H9 (cell line): ENCODE results near the gene NTPCR. TPM values are rescaled to one million over a fixed set of nuclear protein-coding genes. Genes with fewer than 3 reads are reported as not detected.

Source experiments
- DNase-seq: peaks from one replicate; pipeline ENCODE4 v3.0.0-alpha.2; 2017
- H2AFZ ChIP-seq: one replicate; pipeline ENCODE4 v1.6.1; 2013; ENCODE audit warnings: mild to moderate bottlenecking, low read length, control low read depth, moderate library complexity
- H2AK5ac ChIP-seq: 2 replicates; pipeline ENCODE4 v1.6.1; 2013; ENCODE audit warnings: low read length, control low read depth, mixed read lengths; ENCODE audit not compliant: insufficient read length
- H2BK120ac ChIP-seq: one replicate; pipeline ENCODE4 v1.6.1; 2013; ENCODE audit warnings: low read depth, mild to moderate bottlenecking, low read length, control low read depth, inconsistent platforms; ENCODE audit not compliant: poor library complexity, severe bottlenecking
- H2BK12ac ChIP-seq: 2 replicates; pipeline ENCODE4 v1.6.1; 2013; ENCODE audit warnings: low read length, control low read depth, mixed read lengths, low read depth; ENCODE audit not compliant: insufficient read length
- H2BK15ac ChIP-seq: 2 replicates; pipeline ENCODE4 v1.6.1; 2013; ENCODE audit warnings: low read depth, low read length, control low read depth
- H2BK20ac ChIP-seq: one replicate; pipeline ENCODE4 v1.6.1; 2013; ENCODE audit warnings: low read depth, mild to moderate bottlenecking, low read length, control low read depth, inconsistent platforms; ENCODE audit not compliant: poor library complexity, severe bottlenecking
- H2BK5ac ChIP-seq: 2 replicates; pipeline ENCODE4 v1.6.1; 2013; ENCODE audit warnings: low read length, control low read depth, mixed read lengths; ENCODE audit not compliant: insufficient read length
- H3K14ac ChIP-seq: 2 replicates; pipeline ENCODE4 v1.6.1; 2013; ENCODE audit warnings: low read length, control low read depth; ENCODE audit not compliant: insufficient read depth
- H3K18ac ChIP-seq: 2 replicates; pipeline ENCODE4 v1.6.1; 2013; ENCODE audit warnings: low read depth, mild to moderate bottlenecking, mixed read lengths, low read length, control low read depth; ENCODE audit not compliant: insufficient read length
- H3K23ac ChIP-seq: 2 replicates; pipeline ENCODE4 v1.6.1; 2013; ENCODE audit warnings: low read length, control low read depth, mixed read lengths, low read depth; ENCODE audit not compliant: insufficient read length
- H3K23me2 ChIP-seq: 2 replicates; pipeline ENCODE4 v1.6.1; 2013; ENCODE audit warnings: low read depth, mild to moderate bottlenecking, mixed read lengths, low read length, control low read depth; ENCODE audit not compliant: insufficient read length, poor library complexity, severe bottlenecking
- H3K27ac ChIP-seq: 2 replicates; pipeline ENCODE4 v1.5.1; 2013; ENCODE audit warnings: low read length, control low read depth, mixed read lengths, low read depth; ENCODE audit not compliant: insufficient read length
- H3K27me3 ChIP-seq: 2 replicates; pipeline ENCODE4 v1.6.1; 2013; ENCODE audit warnings: low read length, control low read depth, inconsistent platforms; ENCODE audit not compliant: insufficient read depth
- H3K4ac ChIP-seq: 2 replicates; pipeline ENCODE4 v1.6.1; 2013; ENCODE audit warnings: low read depth, mild to moderate bottlenecking, control low read depth, inconsistent platforms, low read length, moderate library complexity
- H3K4me1 ChIP-seq: 2 replicates; pipeline ENCODE4 v1.6.1; 2013; ENCODE audit warnings: low read length, control low read depth, inconsistent platforms; ENCODE audit not compliant: insufficient read depth
- H3K4me2 ChIP-seq: 2 replicates; pipeline ENCODE4 v1.6.1; 2013; ENCODE audit warnings: low read length, control low read depth, mixed read lengths; ENCODE audit not compliant: insufficient read length, insufficient read depth
- H3K56ac ChIP-seq: 2 replicates; pipeline ENCODE4 v1.6.1; 2013; ENCODE audit warnings: low read depth, mild to moderate bottlenecking, mixed read lengths, low read length, control low read depth; ENCODE audit not compliant: insufficient read length
- H3K79me1 ChIP-seq: 2 replicates; pipeline ENCODE4 v1.6.1; 2013; ENCODE audit warnings: low read depth, mild to moderate bottlenecking, moderate library complexity, low read length, control low read depth, inconsistent platforms; ENCODE audit not compliant: insufficient read depth, poor library complexity, severe bottlenecking
- H3K79me2 ChIP-seq: 2 replicates; pipeline ENCODE4 v1.6.1; 2013; ENCODE audit warnings: low read length, control low read depth, inconsistent platforms; ENCODE audit not compliant: insufficient read depth
- H3K9ac ChIP-seq: 2 replicates; pipeline ENCODE4 v1.6.1; 2013; ENCODE audit warnings: low read length, control low read depth, mixed read lengths; ENCODE audit not compliant: insufficient read length; ENCODE audit errors: extremely low read depth
- H3K9me3 ChIP-seq: one replicate; pipeline ENCODE4 v1.6.1; 2013; ENCODE audit warnings: low read depth, low read length, inconsistent platforms; ENCODE audit not compliant: control insufficient read depth
- H3T11ph ChIP-seq: one replicate; pipeline ENCODE4 v1.6.1; 2013; ENCODE audit warnings: mild to moderate bottlenecking, low read length, control low read depth, inconsistent platforms
- H4K20me1 ChIP-seq: one replicate; pipeline ENCODE4 v1.6.1; 2013; ENCODE audit not compliant: control insufficient read depth, insufficient read length, insufficient read depth
- H4K5ac ChIP-seq: 2 replicates; pipeline ENCODE4 v1.6.1; 2013; ENCODE audit warnings: low read depth, mild to moderate bottlenecking, mixed read lengths, low read length, control low read depth; ENCODE audit not compliant: insufficient read length
- H4K8ac ChIP-seq: replicated peaks from 2 replicates; pipeline ENCODE4 v1.6.1; 2013; ENCODE audit warnings: low read length, control low read depth, mixed read lengths, low read depth; ENCODE audit not compliant: insufficient read length
- H4K91ac ChIP-seq: 2 replicates; pipeline ENCODE4 v1.6.1; 2013; ENCODE audit warnings: low read depth, mild to moderate bottlenecking, moderate library complexity, mixed read lengths, low read length, control low read depth; ENCODE audit not compliant: insufficient read length
- H3K27ac Mint-ChIP-seq, 3 experiments: 2 replicates in 2 of 3; 3 replicates in 1 of 3; pipeline ENCODE4 v1.8.0; 2020 to 2021; ENCODE audit warnings: mixed read lengths in 3 of 3, mild to moderate bottlenecking in 1 of 3, moderate library complexity in 1 of 3
- H3K27me3 Mint-ChIP-seq: 2 replicates; pipeline ENCODE4 v1.8.0; 2021; ENCODE audit warnings: low read depth, mild to moderate bottlenecking, moderate library complexity, mixed read lengths
- H3K36me3 Mint-ChIP-seq, 3 experiments: 2 replicates in 2 of 3; 3 replicates in 1 of 3; pipeline ENCODE4 v1.8.0; 2020 to 2021; ENCODE audit warnings: low read depth in 3 of 3, mixed read lengths in 3 of 3; ENCODE audit not compliant: insufficient read depth in 1 of 3
- H3K4me1 Mint-ChIP-seq, 2 experiments: 2 replicates each; pipeline ENCODE4 v1.8.0; 2020; ENCODE audit warnings: mixed read lengths in 2 of 2
- H3K4me3 Mint-ChIP-seq, 2 experiments: 2 replicates in 1 of 2; 3 replicates in 1 of 2; pipeline ENCODE4 v1.8.0; 2020 to 2021; ENCODE audit warnings: mild to moderate bottlenecking in 2 of 2, mixed read lengths in 2 of 2, moderate library complexity in 1 of 2
- H3K9me3 Mint-ChIP-seq, 2 experiments: 2 replicates in 1 of 2; 3 replicates in 1 of 2; pipeline ENCODE4 v1.8.0; 2020; ENCODE audit warnings: mild to moderate bottlenecking in 2 of 2, mixed read lengths in 2 of 2, moderate library complexity in 1 of 2
- WGBS: extraction: QIAGEN DNeasy Blood & Tissue Kit; methylation state at CpG from one replicate; pipeline ENCODE4 v1.1.7; 2013; ENCODE audit warnings: missing lambda C conversion rate, low lambda C conversion rate, mixed read lengths; ENCODE audit not compliant: insufficient read length; ENCODE audit errors: extremely low coverage; 5-methylcytosine and 5-hydroxymethylcytosine counted together
- total RNA-seq: library from RNA; stranded (reverse); gene quantifications from 2 replicates; pipeline ENCODE4 v1.2.1, GENCODE V29; 2021
- TF ChIP-seq, protein P1 (sequence below): fragments of 200-600 bp; sonication (generic); conservative IDR thresholded peaks from 3 replicates; pipeline ENCODE4 v1.8.0; 2021; ENCODE audit warnings: antibody characterized with exemption, mild to moderate bottlenecking

Gene NTPCR
- total RNA-seq, 1 experiment from 2014 or later: 87.4 TPM

DNA sequence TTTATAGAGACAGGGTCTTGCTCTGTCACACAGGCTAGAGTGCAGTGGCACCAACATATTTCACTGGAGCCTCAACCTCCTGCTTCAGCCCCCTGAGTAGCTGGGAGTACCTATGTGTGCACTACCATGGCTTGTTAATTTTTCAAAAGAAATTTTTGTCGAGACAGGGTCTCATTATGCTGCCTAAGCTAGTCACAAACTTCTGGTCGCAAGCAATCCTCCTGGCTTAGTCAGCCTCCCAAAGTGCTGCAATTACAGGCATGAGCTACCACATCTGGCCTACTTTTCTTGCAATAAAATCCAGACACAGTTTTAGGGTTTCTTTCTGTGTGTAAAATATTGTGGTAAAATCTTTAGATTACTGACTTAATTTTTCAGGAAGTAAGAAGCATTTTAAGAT is 27.9 kb upstream of the NTPCR start:
- Mint-ChIP-seq H3K4me3 (no peak overlapping the region), H3K27ac (no peak overlapping the region), H3K36me3 (peaks cover 0 to 6% (median 4%) of the 10 kb centered on the region in 3 experiments; a peak in 4 of 7 replicates), H3K27me3 (peaks cover 5% of the 10 kb centered on the region), H3K4me1 (no peaks in the 10 kb centered on the region), H3K9me3 (peaks cover 7 to 11% of the 10 kb centered on the region in 2 experiments)
- no peak overlapping the region for H4K5ac ChIP-seq
- H2BK12ac ChIP-seq: no peak overlapping the region
- H3K79me2 ChIP-seq: no peaks in the 10 kb centered on the region
- no peaks in the 10 kb centered on the region for H3K4me1 ChIP-seq
- no peak overlapping the region for H2AFZ ChIP-seq
- TF ChIP-seq, protein P1, sequence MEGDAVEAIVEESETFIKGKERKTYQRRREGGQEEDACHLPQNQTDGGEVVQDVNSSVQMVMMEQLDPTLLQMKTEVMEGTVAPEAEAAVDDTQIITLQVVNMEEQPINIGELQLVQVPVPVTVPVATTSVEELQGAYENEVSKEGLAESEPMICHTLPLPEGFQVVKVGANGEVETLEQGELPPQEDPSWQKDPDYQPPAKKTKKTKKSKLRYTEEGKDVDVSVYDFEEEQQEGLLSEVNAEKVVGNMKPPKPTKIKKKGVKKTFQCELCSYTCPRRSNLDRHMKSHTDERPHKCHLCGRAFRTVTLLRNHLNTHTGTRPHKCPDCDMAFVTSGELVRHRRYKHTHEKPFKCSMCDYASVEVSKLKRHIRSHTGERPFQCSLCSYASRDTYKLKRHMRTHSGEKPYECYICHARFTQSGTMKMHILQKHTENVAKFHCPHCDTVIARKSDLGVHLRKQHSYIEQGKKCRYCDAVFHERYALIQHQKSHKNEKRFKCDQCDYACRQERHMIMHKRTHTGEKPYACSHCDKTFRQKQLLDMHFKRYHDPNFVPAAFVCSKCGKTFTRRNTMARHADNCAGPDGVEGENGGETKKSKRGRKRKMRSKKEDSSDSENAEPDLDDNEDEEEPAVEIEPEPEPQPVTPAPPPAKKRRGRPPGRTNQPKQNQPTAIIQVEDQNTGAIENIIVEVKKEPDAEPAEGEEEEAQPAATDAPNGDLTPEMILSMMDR: no peak
- no peaks in the 10 kb centered on the region for H3K9me3 ChIP-seq
- no peak overlapping the region for H4K8ac ChIP-seq
- H3K56ac ChIP-seq: no peak overlapping the region
- H3K27ac ChIP-seq: no peak overlapping the region
- no peak overlapping the region for H3K4me2 ChIP-seq
- no peak overlapping the region for H3K4ac ChIP-seq
- no peak overlapping the region for H3K14ac ChIP-seq
- H4K20me1 ChIP-seq: no peaks in the 10 kb centered on the region
- no peak overlapping the region for H3K9ac ChIP-seq
- no peaks in the 10 kb centered on the region for H3K27me3 ChIP-seq
- no peaks in the 10 kb centered on the region for H3K79me1 ChIP-seq
- no peak overlapping the region for H2BK15ac ChIP-seq
- no peak overlapping the region for H2AK5ac ChIP-seq
- no peak overlapping the region for H4K91ac ChIP-seq
- no peak overlapping the region for H3T11ph ChIP-seq
- no peak overlapping the region for H3K18ac ChIP-seq
- no peak for DNase-seq
- WGBS: no CpG with 5 or more reads among the region's 2 CpGs
- H2BK120ac ChIP-seq: no peak overlapping the region
- no peak overlapping the region for H2BK5ac ChIP-seq
- no peaks in the 10 kb centered on the region for H3K23me2 ChIP-seq
- H2BK20ac ChIP-seq: no peak overlapping the region
- no peak overlapping the region for H3K23ac ChIP-seq
